Measurements from ENCODE around the gene SNX24. TPM values are rescaled to one million over a fixed set of nuclear protein-coding genes. Genes with fewer than 3 reads are reported as not detected.
"Not testable (repeated sequence)": the region's sequence is repeated elsewhere in the genome, so short reads cannot be mapped to it uniquely, and the experiment has no call there.

The SNX24 gene
- 1 to 10 TPM; 3.0 to 3.4 TPM for total RNA-seq

GRCh38 chr5:122845229-122846050, at the start of gene SNX24:
Gene SNX24 (plus strand): TSS chr5:122845613. CDS start chr5:122845634, 21 bp downstream.
- ChIA-PET POLR2A (interaction anchor here (0.5 to 0.6 kb wide), 2 partner anchors 14 to 22 kb away, joined by 3 to 4 read pairs; no protein-coding TSS in a partner anchor), CTCF (interaction anchor here (0.8 kb wide), 1 partner anchor 67 kb away, joined by 3 read pairs; no protein-coding TSS in a partner anchor)

- POLR2A ChIA-PET: no interaction called here
- CTCF ChIA-PET: no interaction called here
These were observed 39.9 kb upstream of the SNX24 start for GRCh38 chr5:122805481-122805880.

- ChIA-PET POLR2A (no interaction called here), CTCF (no interaction called here)
These were observed 35.0 kb upstream of the SNX24 start for GRCh38 chr5:122810405-122810804.

GRCh38 chr5:122815218-122815767, 30.1 kb upstream of the SNX24 start:
- ChIA-PET POLR2A (no interaction called here), CTCF (no interaction called here)

GRCh38 chr5:122816756-122817155, 28.7 kb upstream of the SNX24 start:
- POLR2A ChIA-PET: no interaction called here
- CTCF ChIA-PET: no interaction called here

GRCh38 chr5:122831984-122832383, 13.4 kb upstream of the SNX24 start:
- ChIA-PET POLR2A (no interaction called here), CTCF (no interaction called here)

- CTCF ChIA-PET: no interaction called here
- POLR2A ChIA-PET: no interaction called here
These were observed 9.7 kb upstream of the SNX24 start for GRCh38 chr5:122835681-122836080.

- CTCF ChIA-PET: no interaction called here
- POLR2A ChIA-PET: no interaction called here
These were observed 8.5 kb upstream of the SNX24 start for GRCh38 chr5:122836947-122837346.

GRCh38 chr5:122839731-122840130, 5.7 kb upstream of the SNX24 start:
- ChIA-PET POLR2A (no interaction called here), CTCF (no interaction called here)

- ChIA-PET POLR2A (no interaction called here), CTCF (no interaction called here)
These were observed 3.3 kb upstream of the SNX24 start for GRCh38 chr5:122842016-122842580.

- ChIA-PET POLR2A (interaction anchor here (0.5 to 0.6 kb wide), 3 partner anchors 13 to 67 kb away, joined by 3 to 4 read pairs (median 3); no protein-coding TSS in a partner anchor), CTCF (no interaction called here)
These were observed 1.1 kb upstream of the SNX24 start for GRCh38 chr5:122844136-122844909.

GRCh38 chr5:122844910-122845228, 544 bp upstream of the SNX24 start:
- POLR2A ChIA-PET: interaction anchor here (0.5 to 0.6 kb wide), 3 partner anchors 14 to 67 kb away, joined by 3 to 4 read pairs (median 3); no protein-coding TSS in a partner anchor

GRCh38 chr5:122846051-122846550, 688 bp downstream of the SNX24 start:
- ChIA-PET CTCF (no interaction called here), POLR2A (interaction anchor here (0.7 kb wide), 1 partner anchor 12 kb away, joined by 4 read pairs; no protein-coding TSS in a partner anchor)

More at GRCh38 chr5:122844910-122845228, 544 bp upstream of the SNX24 start:
- CTCF ChIA-PET: interaction anchor here (0.8 kb wide), 1 partner anchor 66 kb away, joined by 3 read pairs; no protein-coding TSS in a partner anchor

GRCh38 chr5:122847687-122848081, 2.3 kb downstream of the SNX24 start:
- ChIA-PET CTCF (no interaction called here), POLR2A (no interaction called here)

- ChIA-PET CTCF (no interaction called here), POLR2A (no interaction called here)
These were observed 4.4 kb downstream of the SNX24 start for GRCh38 chr5:122849771-122850170.

- CTCF ChIA-PET: not testable (repeated sequence)
These were observed 12.1 kb downstream of the SNX24 start for GRCh38 chr5:122857538-122857937.

GRCh38 chr5:122858451-122858850, 13.0 kb downstream of the SNX24 start:
- ChIA-PET POLR2A (interaction anchor here (0.6 kb wide), 1 partner anchor 12 kb away, joined by 4 read pairs; no protein-coding TSS in a partner anchor), CTCF (no interaction called here)

More at GRCh38 chr5:122857538-122857937, 12.1 kb downstream of the SNX24 start:
- POLR2A ChIA-PET: not testable (repeated sequence)

- ChIA-PET POLR2A (no interaction called here), CTCF (no interaction called here)
These were observed 17.8 kb downstream of the SNX24 start for GRCh38 chr5:122863240-122863639.

GRCh38 chr5:122863721-122864120, 18.3 kb downstream of the SNX24 start:
- CTCF ChIA-PET: no interaction called here
- POLR2A ChIA-PET: no interaction called here

- ChIA-PET CTCF (no interaction called here), POLR2A (no interaction called here)
These were observed 19.0 kb downstream of the SNX24 start for GRCh38 chr5:122864400-122864799.

Measured in activated CD8-positive, alpha-beta memory T cell treated with anti-CD3 and anti-CD28 coated beads for 36 hours (primary cell).